HepG2 (cell line): Measurements from ENCODE around the gene HOTAIR.

Experiments used
- CTCF ChIP-seq: sonication (generic); formaldehyde crosslinking; IDR thresholded peaks from 2 replicates; pipeline ENCODE4 v1.5.0; 2020; ENCODE audit warnings: mild to moderate bottlenecking, missing genetic modification reagents, moderate library complexity
- MAX ChIP-seq: IDR thresholded peaks from 2 replicates; pipeline ENCODE4 v1.6.1; 2012; ENCODE audit warnings: inconsistent platforms
- RAD21 ChIP-seq: fragments of 450-650 bp; formaldehyde crosslinking; IDR thresholded peaks from 2 replicates; pipeline ENCODE4 v1.5.0; 2020; ENCODE audit warnings: mild to moderate bottlenecking
- STAG1 ChIP-seq: sonication (generic); formaldehyde crosslinking; IDR thresholded peaks from 2 replicates; pipeline ENCODE4 v1.4.0; 2020; ENCODE audit warnings: missing genetic modification reagents
- ZKSCAN1 ChIP-seq: fragments of 150-350 bp; IDR thresholded peaks from 2 replicates; pipeline ENCODE4 v1.6.1; 2014; ENCODE audit warnings: low read length
- ZNF121 ChIP-seq: sonication (generic); formaldehyde crosslinking; IDR thresholded peaks from 2 replicates; pipeline ENCODE4 v1.5.0; 2020; ENCODE audit warnings: mild to moderate bottlenecking, missing genetic modification reagents
- TF ChIP-seq, protein P1 (sequence below): sonication (generic); formaldehyde crosslinking; IDR thresholded peaks from 2 replicates; pipeline ENCODE4 v1.5.0; 2020; ENCODE audit warnings: mild to moderate bottlenecking, missing genetic modification reagents

DNA sequence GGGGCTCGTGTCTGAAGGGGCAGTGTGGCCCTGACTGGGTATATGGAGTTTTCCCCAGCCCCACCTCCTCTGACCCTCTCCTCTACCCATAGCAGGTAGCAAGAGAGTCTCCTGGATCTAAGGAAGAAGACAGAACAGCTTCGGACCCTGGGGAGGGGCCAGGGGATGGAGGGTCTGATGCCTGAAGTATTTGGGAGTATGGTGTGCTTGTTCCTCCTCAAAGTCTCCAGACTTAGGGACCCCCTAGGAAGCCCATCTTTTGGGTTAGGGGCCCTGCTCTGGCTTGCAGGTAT is 33.5 kb upstream of the HOTAIR start:
- TF ChIP-seq STAG1 (CRISPR knock-in tag) (no peak), RAD21 (CRISPR knock-in tag) (no peak), CTCF (CRISPR knock-in tag) (no peak), ZNF121 (CRISPR knock-in tag) (no peak), MAX (no peak), ZKSCAN1 (no peak)
- TF ChIP-seq, protein P1, sequence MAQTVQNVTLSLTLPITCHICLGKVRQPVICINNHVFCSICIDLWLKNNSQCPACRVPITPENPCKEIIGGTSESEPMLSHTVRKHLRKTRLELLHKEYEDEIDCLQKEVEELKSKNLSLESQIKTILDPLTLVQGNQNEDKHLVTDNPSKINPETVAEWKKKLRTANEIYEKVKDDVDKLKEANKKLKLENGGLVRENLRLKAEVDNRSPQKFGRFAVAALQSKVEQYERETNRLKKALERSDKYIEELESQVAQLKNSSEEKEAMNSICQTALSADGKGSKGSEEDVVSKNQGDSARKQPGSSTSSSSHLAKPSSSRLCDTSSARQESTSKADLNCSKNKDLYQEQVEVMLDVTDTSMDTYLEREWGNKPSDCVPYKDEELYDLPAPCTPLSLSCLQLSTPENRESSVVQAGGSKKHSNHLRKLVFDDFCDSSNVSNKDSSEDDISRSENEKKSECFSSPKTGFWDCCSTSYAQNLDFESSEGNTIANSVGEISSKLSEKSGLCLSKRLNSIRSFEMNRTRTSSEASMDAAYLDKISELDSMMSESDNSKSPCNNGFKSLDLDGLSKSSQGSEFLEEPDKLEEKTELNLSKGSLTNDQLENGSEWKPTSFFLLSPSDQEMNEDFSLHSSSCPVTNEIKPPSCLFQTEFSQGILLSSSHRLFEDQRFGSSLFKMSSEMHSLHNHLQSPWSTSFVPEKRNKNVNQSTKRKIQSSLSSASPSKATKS (CRISPR knock-in tag), result no peak
